MCF 10A (cell line): Measurements from ENCODE around the gene AGPAT4. TPM values are rescaled to one million over a fixed set of nuclear protein-coding genes. Genes with fewer than 3 reads are reported as not detected.
"Not testable (repeated sequence)": the region's sequence is repeated elsewhere in the genome, so short reads cannot be mapped to it uniquely, and the experiment has no call there.

Experiments
- BruUV-seq: library from RNA; stranded (reverse); fragments of 400-500 nt; replicated peaks from 2 replicates; lab custom pipeline; 2021; lab: Mats Ljungman, UMichigan
- CTCF ChIA-PET: fragments of 300-600 bp; sonication (Branson Sonifier 250); formaldehyde crosslinking; extraction: SDS; loops from one replicate; lab custom pipeline; 2021; ENCODE audit warnings: antibody characterized with exemption, inconsistent platforms; lab: Yijun Ruan, JAX
- POLR2A ChIA-PET: fragments of 300-600, 350-650 bp; sonication (Branson Sonifier 250); formaldehyde crosslinking; extraction: SDS; loops from one replicate; lab custom pipeline; 2020; ENCODE audit warnings: antibody characterized with exemption, inconsistent platforms; lab: Yijun Ruan, JAX
- DNase-seq: peaks from one replicate; pipeline ENCODE4 v3.0.0-alpha.2; 2018; ENCODE audit not compliant: unreplicated experiment
- H3K27ac Mint-ChIP-seq: one replicate; pipeline ENCODE4 v1.8.0; 2022; ENCODE audit warnings: mild to moderate bottlenecking, low read depth, mixed read lengths; ENCODE audit not compliant: unreplicated experiment
- H3K27me3 Mint-ChIP-seq: one replicate; pipeline ENCODE4 v1.8.0; 2022; ENCODE audit warnings: mixed read lengths; ENCODE audit not compliant: insufficient read depth, unreplicated experiment
- H3K36me3 Mint-ChIP-seq: one replicate; pipeline ENCODE4 v1.8.0; 2022; ENCODE audit warnings: mild to moderate bottlenecking, moderate library complexity, mixed read lengths; ENCODE audit not compliant: insufficient read depth, unreplicated experiment
- H3K4me1 Mint-ChIP-seq: one replicate; pipeline ENCODE4 v1.8.0; 2022; ENCODE audit warnings: mixed read lengths; ENCODE audit not compliant: insufficient read depth, unreplicated experiment
- H3K4me3 Mint-ChIP-seq: one replicate; pipeline ENCODE4 v1.8.0; 2022; ENCODE audit warnings: mild to moderate bottlenecking, moderate library complexity, mixed read lengths; ENCODE audit not compliant: unreplicated experiment
- H3K9me3 Mint-ChIP-seq: one replicate; pipeline ENCODE4 v1.8.0; 2022; ENCODE audit warnings: mixed read lengths; ENCODE audit not compliant: unreplicated experiment
- intact Hi-C: fragments of 100-400 bp; cut with micrococcal nuclease; formaldehyde crosslinking; loops from 2 replicates; pipeline ENCODE4 v1.14.1; 2022
- total RNA-seq: library from RNA; stranded (reverse); gene quantifications from 2 replicates; pipeline ENCODE4 v1.2.3, GENCODE V29; 2022
- TF ChIP-seq, protein P1 (sequence below): fragments of 200-600 bp; IDR thresholded peaks from one replicate; pipeline ENCODE4 v1.8.0; 2022; ENCODE audit warnings: antibody characterized with exemption, mild to moderate bottlenecking; ENCODE audit not compliant: unreplicated experiment

AGPAT4 gene
- total RNA-seq, 1 experiment from 2014 or later, result 5.6 TPM

DNA sequence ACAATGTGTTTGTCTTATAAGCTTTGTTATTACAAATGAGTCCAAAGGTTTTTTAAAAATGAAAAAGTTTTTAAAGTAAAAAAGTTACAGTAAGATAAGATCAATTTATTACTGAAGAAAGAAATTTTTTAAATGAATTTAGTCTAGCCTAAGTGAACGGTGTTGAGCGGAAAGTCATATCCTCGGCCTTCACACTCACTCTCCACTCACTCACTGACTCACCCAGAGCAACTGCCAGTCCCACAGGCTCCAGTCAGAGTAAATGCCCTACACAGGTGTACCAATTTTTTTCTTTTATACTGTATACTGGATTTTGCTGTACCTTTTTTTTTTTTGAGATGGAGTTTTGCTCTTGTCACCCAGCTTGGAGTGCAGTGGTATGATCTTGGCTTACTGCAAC lies 42.7 kb upstream of the AGPAT4 start:
- intact Hi-C loops, result no loop called here
- Mint-ChIP-seq H3K27ac (no peak overlapping the region), H3K9me3 (peaks cover 14% of the 10 kb centered on the region), H3K27me3 (no peaks in the 10 kb centered on the region), H3K4me1 (no peaks in the 10 kb centered on the region), H3K4me3 (no peak overlapping the region), H3K36me3 (peaks cover 6% of the 10 kb centered on the region)
- no peak for DNase-seq
- ChIA-PET CTCF (interaction anchor here (1.1 kb wide), 1 partner anchor 54 kb away, joined by 5 read pairs; no protein-coding TSS in a partner anchor), POLR2A (no interaction called here)
- no TSS peak for BruUV-seq
- TF ChIP-seq, protein P1, sequence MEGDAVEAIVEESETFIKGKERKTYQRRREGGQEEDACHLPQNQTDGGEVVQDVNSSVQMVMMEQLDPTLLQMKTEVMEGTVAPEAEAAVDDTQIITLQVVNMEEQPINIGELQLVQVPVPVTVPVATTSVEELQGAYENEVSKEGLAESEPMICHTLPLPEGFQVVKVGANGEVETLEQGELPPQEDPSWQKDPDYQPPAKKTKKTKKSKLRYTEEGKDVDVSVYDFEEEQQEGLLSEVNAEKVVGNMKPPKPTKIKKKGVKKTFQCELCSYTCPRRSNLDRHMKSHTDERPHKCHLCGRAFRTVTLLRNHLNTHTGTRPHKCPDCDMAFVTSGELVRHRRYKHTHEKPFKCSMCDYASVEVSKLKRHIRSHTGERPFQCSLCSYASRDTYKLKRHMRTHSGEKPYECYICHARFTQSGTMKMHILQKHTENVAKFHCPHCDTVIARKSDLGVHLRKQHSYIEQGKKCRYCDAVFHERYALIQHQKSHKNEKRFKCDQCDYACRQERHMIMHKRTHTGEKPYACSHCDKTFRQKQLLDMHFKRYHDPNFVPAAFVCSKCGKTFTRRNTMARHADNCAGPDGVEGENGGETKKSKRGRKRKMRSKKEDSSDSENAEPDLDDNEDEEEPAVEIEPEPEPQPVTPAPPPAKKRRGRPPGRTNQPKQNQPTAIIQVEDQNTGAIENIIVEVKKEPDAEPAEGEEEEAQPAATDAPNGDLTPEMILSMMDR, result no peak

DNA sequence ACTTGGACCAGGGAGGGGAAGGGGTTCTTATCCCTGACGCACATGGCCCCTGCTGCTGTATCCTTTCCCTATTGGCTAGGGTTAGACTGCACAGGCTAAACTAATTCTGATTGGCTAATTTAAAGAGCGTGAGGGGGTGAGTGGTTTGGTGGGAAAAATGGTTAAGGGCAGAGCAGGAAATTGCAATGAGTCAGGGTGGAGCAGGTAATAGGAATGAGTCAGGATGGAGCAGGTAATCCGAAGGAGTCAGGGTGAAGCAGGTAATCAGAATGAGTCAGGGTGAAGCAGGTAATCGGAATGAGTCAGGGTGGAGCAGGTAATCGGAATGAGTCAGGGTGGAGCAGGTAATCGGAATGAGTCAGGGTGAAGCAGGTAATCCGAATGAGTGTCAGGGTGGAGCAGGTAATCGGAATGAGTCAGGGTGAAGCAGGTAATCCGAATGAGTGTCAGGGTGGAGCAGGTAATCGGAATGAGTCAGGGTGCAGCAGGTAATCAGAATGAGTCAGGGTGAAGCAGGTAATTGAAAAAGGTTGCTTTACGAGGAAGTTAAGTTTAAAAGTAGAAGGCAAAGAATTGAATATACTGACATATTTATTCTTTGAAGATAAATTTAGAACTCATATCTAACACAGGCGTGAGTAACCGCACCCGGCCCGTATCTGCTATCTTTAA lies 41.5 kb upstream of the AGPAT4 start:
- peak; percentile 13 for DNase-seq
- CTCF ChIA-PET, result interaction anchor here (1.1 kb wide), 1 partner anchor 55 kb away, joined by 5 read pairs; no protein-coding TSS in a partner anchor
- intact Hi-C loops, POLR2A ChIA-PET, H3K27me3 Mint-ChIP-seq, BruUV-seq, H3K4me3 Mint-ChIP-seq, H3K36me3 Mint-ChIP-seq, H3K4me1 Mint-ChIP-seq, H3K27ac Mint-ChIP-seq: not testable (repeated sequence)
- H3K9me3 Mint-ChIP-seq, result peaks cover 14% of the 10 kb centered on the region

DNA sequence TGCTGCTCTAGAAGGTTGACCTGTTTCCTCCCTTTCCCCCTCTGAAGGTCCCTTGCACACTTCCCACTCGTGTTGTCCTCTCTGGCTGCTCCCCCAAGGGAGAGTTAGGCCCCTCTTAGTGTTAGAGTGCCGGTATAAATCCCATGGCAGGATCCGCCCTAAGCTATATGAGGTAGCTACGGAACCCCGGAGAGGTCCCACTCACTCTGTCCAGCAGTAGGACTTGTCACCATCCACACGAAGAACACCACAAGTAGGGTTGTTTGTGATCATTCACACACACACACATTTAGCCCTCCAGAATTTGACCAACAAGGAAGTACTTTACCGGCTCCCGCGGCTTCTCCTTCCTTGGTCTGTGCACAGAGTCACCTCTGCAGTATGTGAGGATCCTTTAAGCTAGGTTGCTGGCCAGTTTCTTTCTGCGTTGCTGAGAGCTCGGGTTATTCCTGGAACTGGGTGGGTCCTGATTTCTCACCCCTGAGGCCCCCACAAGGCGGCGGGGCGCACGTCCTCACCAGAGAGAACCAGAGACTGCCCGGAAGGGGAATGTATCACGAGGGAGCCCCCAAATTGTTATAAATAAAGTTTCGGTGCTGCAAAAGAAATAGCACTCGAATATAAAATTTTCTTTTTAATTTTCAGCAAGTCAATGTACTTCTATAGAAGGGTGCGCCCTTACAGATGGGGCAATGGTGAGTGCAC lies 40.8 kb upstream of the AGPAT4 start:
- H3K4me1 Mint-ChIP-seq, H3K4me3 Mint-ChIP-seq, BruUV-seq, POLR2A ChIA-PET, CTCF ChIA-PET, intact Hi-C loops, H3K36me3 Mint-ChIP-seq, H3K27me3 Mint-ChIP-seq, DNase-seq: not testable (repeated sequence)
- Mint-ChIP-seq H3K9me3 (peaks cover 14% of the 10 kb centered on the region), H3K27ac (peak overlapping the region; percentile 49)

DNA sequence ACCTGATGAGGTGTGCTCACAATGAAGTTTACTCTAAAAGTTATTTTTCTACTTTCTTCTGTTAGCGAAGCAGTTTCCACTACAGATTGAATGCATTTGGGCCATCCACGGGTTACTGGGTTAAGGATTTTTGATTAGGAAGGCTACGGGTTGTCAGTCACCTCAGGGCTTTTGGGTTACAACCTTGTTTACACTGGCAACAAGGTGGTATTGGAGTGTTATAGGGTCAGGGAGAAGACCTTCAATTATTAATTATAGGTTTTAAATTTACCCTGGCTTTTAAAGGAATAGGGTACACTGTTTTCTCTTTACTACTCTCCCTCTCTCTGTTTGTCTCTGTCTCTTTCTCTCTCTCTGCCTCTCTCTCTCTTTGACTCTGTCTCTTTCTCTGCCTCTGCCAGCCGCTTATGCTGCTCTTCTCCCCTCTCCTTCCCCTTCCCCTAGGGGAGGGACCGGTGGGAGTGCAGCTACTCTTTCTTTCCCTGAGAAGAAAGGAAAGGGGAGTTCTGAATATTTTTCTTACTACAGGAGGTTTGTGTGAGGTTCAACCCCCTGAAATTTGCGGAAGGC lies 40.2 kb upstream of the AGPAT4 start:
- POLR2A ChIA-PET, result interaction anchor here (0.7 kb wide), 1 partner anchor 32 kb away, joined by 3 read pairs; no protein-coding TSS in a partner anchor
- TF ChIP-seq, protein P1, result no peak
- CTCF ChIA-PET, result no interaction called here
- Mint-ChIP-seq H3K9me3 (peaks cover 14% of the 10 kb centered on the region), H3K27ac (peak overlapping the region; percentile 49), H3K36me3 (peaks cover 6% of the 10 kb centered on the region), H3K4me3 (no peak overlapping the region), H3K4me1 (peaks cover 6% of the 10 kb centered on the region), H3K27me3 (no peaks in the 10 kb centered on the region)
- intact Hi-C loops, result no loop called here
- DNase-seq, result no peak
- no TSS peak for BruUV-seq

DNA sequence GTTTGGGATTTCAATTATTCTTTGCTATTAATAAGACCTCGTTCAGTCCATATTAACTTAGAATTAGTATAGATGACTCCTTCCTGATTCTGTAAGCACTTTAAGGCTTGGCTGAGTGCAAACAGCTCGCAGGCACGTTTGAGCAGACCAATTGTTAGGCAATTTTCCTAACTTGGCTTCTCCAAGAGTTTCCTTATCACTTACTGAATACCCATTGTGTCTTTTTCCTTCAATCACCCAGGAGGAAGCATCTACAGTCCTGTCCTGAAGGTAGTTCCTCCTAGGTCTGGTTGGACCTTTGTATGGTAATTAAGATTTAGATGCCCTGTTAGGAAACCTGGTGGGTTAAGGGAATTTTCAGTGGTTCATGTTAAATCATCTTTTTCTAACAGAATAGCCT lies 39.6 kb upstream of the AGPAT4 start:
- H3K4me3 Mint-ChIP-seq, CTCF ChIA-PET, BruUV-seq, H3K36me3 Mint-ChIP-seq, H3K4me1 Mint-ChIP-seq, H3K27me3 Mint-ChIP-seq, intact Hi-C loops, DNase-seq, H3K27ac Mint-ChIP-seq: not testable (repeated sequence)
- peaks cover 14% of the 10 kb centered on the region for H3K9me3 Mint-ChIP-seq
- POLR2A ChIA-PET, result interaction anchor here (0.7 kb wide), 1 partner anchor 31 kb away, joined by 3 read pairs; no protein-coding TSS in a partner anchor

DNA sequence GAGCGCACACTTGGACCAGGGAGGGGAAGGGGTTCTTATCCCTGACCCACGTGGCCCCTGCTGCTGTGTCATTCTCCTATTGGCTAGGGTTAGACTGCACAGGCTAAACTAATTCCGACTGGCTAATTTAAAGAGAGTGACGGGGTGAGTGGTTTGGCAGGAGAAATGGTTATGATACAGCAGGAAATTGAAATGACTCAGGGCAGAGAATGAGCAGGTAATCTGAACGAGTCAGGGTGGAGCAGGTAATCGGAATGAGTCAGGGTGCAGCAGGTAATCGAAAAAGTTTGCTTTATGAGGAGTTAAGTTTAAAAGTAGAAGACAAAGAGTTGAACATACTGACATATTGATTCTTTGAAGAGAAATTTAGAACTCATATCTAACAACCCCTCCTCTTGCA lies 35.9 kb upstream of the AGPAT4 start:
- POLR2A ChIA-PET, CTCF ChIA-PET, H3K4me1 Mint-ChIP-seq, intact Hi-C loops, H3K4me3 Mint-ChIP-seq, BruUV-seq, H3K27me3 Mint-ChIP-seq, H3K36me3 Mint-ChIP-seq: not testable (repeated sequence)
- Mint-ChIP-seq H3K27ac (peak overlapping the region; percentile 11), H3K9me3 (peaks cover 14% of the 10 kb centered on the region)
- peak; percentile 20 for DNase-seq
